ENCODE data around the gene POC5.
"Not testable (repeated sequence)": the region's sequence is repeated elsewhere in the genome, so short reads cannot be mapped to it uniquely, and the experiment has no call there.

The POC5 gene

GRCh38 chr5:75727931-75728330 lies 10.7 kb upstream of the POC5 start:
- H3K27me3 ChIP-seq (ENCODE audit: insufficient read depth, poor library complexity, severe bottlenecking): no peaks in the 10 kb centered on the region
- H3K27ac ChIP-seq (replicated peaks): no peak overlapping the region
- H3K4me3 ChIP-seq (replicated peaks; ENCODE audit: insufficient read depth, low read length): no peak overlapping the region
- no peak for DNase-seq (ENCODE audit: low read depth in 1 of 2, low spot score in 1 of 2)
- no peak for TF ChIP-seq SPI1 (IDR thresholded peaks at IDR 0.05; ENCODE audit: borderline replicate concordance, low read depth)
- TF ChIP-seq GABPA (IDR thresholded peaks at IDR 0.05; ENCODE audit: low read depth): no peak
- TF ChIP-seq, protein P1, sequence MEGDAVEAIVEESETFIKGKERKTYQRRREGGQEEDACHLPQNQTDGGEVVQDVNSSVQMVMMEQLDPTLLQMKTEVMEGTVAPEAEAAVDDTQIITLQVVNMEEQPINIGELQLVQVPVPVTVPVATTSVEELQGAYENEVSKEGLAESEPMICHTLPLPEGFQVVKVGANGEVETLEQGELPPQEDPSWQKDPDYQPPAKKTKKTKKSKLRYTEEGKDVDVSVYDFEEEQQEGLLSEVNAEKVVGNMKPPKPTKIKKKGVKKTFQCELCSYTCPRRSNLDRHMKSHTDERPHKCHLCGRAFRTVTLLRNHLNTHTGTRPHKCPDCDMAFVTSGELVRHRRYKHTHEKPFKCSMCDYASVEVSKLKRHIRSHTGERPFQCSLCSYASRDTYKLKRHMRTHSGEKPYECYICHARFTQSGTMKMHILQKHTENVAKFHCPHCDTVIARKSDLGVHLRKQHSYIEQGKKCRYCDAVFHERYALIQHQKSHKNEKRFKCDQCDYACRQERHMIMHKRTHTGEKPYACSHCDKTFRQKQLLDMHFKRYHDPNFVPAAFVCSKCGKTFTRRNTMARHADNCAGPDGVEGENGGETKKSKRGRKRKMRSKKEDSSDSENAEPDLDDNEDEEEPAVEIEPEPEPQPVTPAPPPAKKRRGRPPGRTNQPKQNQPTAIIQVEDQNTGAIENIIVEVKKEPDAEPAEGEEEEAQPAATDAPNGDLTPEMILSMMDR (IDR thresholded peaks at IDR 0.05; ENCODE audit: insufficient read depth, low read length): no peak
- TF ChIP-seq POLR2AphosphoS5 (IDR thresholded peaks at IDR 0.05; ENCODE audit: low read depth): no peak
- TF ChIP-seq, protein P2, sequence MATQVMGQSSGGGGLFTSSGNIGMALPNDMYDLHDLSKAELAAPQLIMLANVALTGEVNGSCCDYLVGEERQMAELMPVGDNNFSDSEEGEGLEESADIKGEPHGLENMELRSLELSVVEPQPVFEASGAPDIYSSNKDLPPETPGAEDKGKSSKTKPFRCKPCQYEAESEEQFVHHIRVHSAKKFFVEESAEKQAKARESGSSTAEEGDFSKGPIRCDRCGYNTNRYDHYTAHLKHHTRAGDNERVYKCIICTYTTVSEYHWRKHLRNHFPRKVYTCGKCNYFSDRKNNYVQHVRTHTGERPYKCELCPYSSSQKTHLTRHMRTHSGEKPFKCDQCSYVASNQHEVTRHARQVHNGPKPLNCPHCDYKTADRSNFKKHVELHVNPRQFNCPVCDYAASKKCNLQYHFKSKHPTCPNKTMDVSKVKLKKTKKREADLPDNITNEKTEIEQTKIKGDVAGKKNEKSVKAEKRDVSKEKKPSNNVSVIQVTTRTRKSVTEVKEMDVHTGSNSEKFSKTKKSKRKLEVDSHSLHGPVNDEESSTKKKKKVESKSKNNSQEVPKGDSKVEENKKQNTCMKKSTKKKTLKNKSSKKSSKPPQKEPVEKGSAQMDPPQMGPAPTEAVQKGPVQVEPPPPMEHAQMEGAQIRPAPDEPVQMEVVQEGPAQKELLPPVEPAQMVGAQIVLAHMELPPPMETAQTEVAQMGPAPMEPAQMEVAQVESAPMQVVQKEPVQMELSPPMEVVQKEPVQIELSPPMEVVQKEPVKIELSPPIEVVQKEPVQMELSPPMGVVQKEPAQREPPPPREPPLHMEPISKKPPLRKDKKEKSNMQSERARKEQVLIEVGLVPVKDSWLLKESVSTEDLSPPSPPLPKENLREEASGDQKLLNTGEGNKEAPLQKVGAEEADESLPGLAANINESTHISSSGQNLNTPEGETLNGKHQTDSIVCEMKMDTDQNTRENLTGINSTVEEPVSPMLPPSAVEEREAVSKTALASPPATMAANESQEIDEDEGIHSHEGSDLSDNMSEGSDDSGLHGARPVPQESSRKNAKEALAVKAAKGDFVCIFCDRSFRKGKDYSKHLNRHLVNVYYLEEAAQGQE (IDR thresholded peaks at IDR 0.05; ENCODE audit: insufficient replicate concordance, low read depth): no peak

- not testable (repeated sequence) for H3K4me3 ChIP-seq (replicated peaks; ENCODE audit: insufficient read depth, low read length); DNase-seq (ENCODE audit: low read depth in 1 of 2, low spot score in 1 of 2)
Observed at GRCh38 chr5:75726224-75726623, 9.0 kb upstream of the POC5 start.

DNA sequence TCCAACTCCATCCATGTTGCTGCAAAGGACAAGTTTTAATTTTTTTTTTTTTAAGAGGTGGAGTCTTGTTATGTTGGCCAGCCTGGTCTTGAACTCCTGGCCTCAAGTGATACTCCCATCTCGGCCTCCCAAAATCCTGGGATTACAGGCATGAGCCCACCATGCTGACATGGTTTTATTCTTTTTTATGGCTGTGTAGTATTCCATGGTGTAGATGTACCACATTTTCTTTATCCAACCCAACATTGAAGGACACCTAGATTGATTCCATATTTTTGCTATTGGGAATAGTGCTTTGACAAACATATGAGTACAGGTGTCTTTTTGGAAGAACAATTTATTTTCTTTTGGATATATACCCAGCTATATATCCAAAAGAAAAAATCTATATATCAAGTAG lies 6.1 kb upstream of the POC5 start:
- TF ChIP-seq POLR2AphosphoS5 (IDR thresholded peaks at IDR 0.05; ENCODE audit: low read depth) (no peak), SPI1 (IDR thresholded peaks at IDR 0.05; ENCODE audit: borderline replicate concordance, low read depth) (no peak), GABPA (IDR thresholded peaks at IDR 0.05; ENCODE audit: low read depth) (no peak)
- TF ChIP-seq, protein P1 (IDR thresholded peaks at IDR 0.05; ENCODE audit: insufficient read depth, low read length): no peak
- TF ChIP-seq, protein P2 (IDR thresholded peaks at IDR 0.05; ENCODE audit: insufficient replicate concordance, low read depth): no peak
- Histone ChIP-seq H3K4me3 (replicated peaks; ENCODE audit: insufficient read depth, low read length) (no peak overlapping the region), H3K27me3 (ENCODE audit: insufficient read depth, poor library complexity, severe bottlenecking) (no peaks in the 10 kb centered on the region), H3K27ac (replicated peaks) (no peak overlapping the region)
- DNase-seq (ENCODE audit: low read depth in 1 of 2, low spot score in 1 of 2): no peak

More at GRCh38 chr5:75726224-75726623, 9.0 kb upstream of the POC5 start:
- H3K27ac ChIP-seq (replicated peaks); H3K27me3 ChIP-seq (ENCODE audit: insufficient read depth, poor library complexity, severe bottlenecking): not testable (repeated sequence)

DNA sequence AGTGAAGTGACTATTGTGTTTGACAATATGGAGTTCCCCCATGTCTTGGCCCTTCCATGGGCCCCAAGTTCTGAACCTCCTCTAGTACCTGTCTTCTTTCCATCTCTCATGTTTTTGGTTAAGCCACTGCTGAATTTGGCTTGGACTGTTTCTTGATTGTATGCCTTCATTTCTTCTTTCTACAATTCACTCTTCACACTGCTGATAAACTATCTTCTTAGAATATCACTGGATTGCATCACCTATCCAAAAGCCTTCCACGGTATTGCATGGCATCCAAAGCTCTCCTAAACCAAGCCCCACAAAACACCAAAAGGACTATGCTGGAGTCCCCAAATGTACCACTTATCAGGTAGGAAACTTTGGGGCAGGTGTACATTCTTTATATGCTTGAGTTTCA lies 4.3 kb upstream of the POC5 start:
- TF ChIP-seq, protein P2 (IDR thresholded peaks at IDR 0.05; ENCODE audit: insufficient replicate concordance, low read depth): no peak
- TF ChIP-seq, protein P1 (IDR thresholded peaks at IDR 0.05; ENCODE audit: insufficient read depth, low read length): no peak
- no peak for TF ChIP-seq GABPA (IDR thresholded peaks at IDR 0.05; ENCODE audit: low read depth)
- no peak for TF ChIP-seq SPI1 (IDR thresholded peaks at IDR 0.05; ENCODE audit: borderline replicate concordance, low read depth)
- no peak for TF ChIP-seq POLR2AphosphoS5 (IDR thresholded peaks at IDR 0.05; ENCODE audit: low read depth)
- Histone ChIP-seq H3K27ac (replicated peaks) (peak overlapping the region; percentile 86), H3K4me3 (replicated peaks; ENCODE audit: insufficient read depth, low read length) (no peak overlapping the region), H3K27me3 (ENCODE audit: insufficient read depth, poor library complexity, severe bottlenecking) (no peaks in the 10 kb centered on the region)
- no peak for DNase-seq (ENCODE audit: low read depth in 1 of 2, low spot score in 1 of 2)
